GM12864 (cell line): Measurements from ENCODE around the gene MBOAT2.

Experiments used
- DNase-seq: peaks from one replicate; pipeline ENCODE4 v3.0.0-alpha.2; 2011; ENCODE audit warnings: low read depth
- H3K4me3 ChIP-seq: 2 replicates; pipeline ENCODE4 v1.5.1; 2011; ENCODE audit warnings: mild to moderate bottlenecking, low read depth, low read length, control low read depth
- TF ChIP-seq, protein P1 (sequence below): IDR thresholded peaks from 2 replicates; pipeline ENCODE4 v1.5.1; 2011; ENCODE audit warnings: low read depth, mild to moderate bottlenecking, moderate library complexity, low read length, control low read depth, inconsistent platforms; ENCODE audit errors: missing control alignments

MBOAT2 gene

GRCh38 chr2:8993196-8993901, 10.1 kb downstream of the MBOAT2 start:
- no peak overlapping the region for H3K4me3 ChIP-seq
- no peak for DNase-seq
- TF ChIP-seq, protein P1, sequence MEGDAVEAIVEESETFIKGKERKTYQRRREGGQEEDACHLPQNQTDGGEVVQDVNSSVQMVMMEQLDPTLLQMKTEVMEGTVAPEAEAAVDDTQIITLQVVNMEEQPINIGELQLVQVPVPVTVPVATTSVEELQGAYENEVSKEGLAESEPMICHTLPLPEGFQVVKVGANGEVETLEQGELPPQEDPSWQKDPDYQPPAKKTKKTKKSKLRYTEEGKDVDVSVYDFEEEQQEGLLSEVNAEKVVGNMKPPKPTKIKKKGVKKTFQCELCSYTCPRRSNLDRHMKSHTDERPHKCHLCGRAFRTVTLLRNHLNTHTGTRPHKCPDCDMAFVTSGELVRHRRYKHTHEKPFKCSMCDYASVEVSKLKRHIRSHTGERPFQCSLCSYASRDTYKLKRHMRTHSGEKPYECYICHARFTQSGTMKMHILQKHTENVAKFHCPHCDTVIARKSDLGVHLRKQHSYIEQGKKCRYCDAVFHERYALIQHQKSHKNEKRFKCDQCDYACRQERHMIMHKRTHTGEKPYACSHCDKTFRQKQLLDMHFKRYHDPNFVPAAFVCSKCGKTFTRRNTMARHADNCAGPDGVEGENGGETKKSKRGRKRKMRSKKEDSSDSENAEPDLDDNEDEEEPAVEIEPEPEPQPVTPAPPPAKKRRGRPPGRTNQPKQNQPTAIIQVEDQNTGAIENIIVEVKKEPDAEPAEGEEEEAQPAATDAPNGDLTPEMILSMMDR = no peak

GRCh38 chr2:8992643-8993042, 10.8 kb downstream of the MBOAT2 start:
- DNase-seq = no peak
- TF ChIP-seq, protein P1 = no peak

GRCh38 chr2:8989536-8990079, 13.9 kb downstream of the MBOAT2 start:
- TF ChIP-seq, protein P1 = no peak
- no peak for DNase-seq
- no peak overlapping the region for H3K4me3 ChIP-seq

More at GRCh38 chr2:8992643-8993042, 10.8 kb downstream of the MBOAT2 start:
- no peak overlapping the region for H3K4me3 ChIP-seq

GRCh38 chr2:8987410-8987809, 16.1 kb downstream of the MBOAT2 start:
- TF ChIP-seq, protein P1 = no peak
- DNase-seq = no peak
- no peak overlapping the region for H3K4me3 ChIP-seq

- TF ChIP-seq, protein P1 = peak; percentile 76
- H3K4me3 ChIP-seq = no peak overlapping the region
- no peak for DNase-seq
These were observed 17.0 kb downstream of the MBOAT2 start for GRCh38 chr2:8986327-8986976.

DNA sequence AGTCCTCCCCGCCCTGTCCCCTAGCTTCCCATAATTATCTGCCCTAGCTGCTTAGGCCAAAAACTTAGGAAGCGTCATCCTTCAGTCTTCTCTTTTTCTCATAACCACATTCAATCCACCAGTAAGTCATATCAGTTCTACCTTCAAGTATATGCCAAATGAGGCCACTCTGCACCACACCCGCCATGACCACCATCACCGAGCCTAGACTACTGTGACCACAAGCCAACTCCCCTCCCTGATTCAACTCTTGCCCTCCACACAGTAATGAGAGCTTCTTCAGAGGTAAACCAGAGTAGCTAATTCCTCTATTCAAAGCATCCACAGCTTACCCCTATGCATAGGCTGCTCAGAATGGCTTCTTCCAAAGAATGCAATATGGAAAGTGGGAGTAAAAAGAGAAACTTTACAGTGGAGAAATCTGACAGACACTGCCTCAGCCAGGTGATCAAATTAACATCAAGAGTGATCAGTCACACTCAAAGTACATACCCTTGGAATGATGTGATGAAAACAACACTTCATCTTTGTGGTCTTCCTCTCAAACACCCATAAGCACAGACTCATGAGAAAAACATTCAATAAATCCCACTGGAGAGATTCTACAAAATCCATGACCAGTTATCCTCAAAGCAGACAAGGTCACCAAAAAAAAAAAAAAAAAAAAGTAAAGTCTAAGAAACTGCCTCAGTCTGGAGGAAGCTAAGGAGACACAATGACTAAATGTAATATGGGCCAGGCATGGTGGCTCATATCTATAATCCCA, 17.7 kb downstream of the MBOAT2 start:
- DNase-seq = no peak
- no peak overlapping the region for H3K4me3 ChIP-seq
- TF ChIP-seq, protein P1 = no peak
